Gastroesophageal sphincter (tissue), 4 donors: Measurements from ENCODE around the gene NEDD4L. TPM values are rescaled to one million over a fixed set of nuclear protein-coding genes. Genes with fewer than 3 reads are reported as not detected.
"Not testable (repeated sequence)": the region's sequence is repeated elsewhere in the genome, so short reads cannot be mapped to it uniquely, and the experiment has no call there.

Experiments
- ATAC-seq: fragments of 150-250 bp; one replicate; pipeline ENCODE4 v1.9.1; 2016; ENCODE audit warnings: mild to moderate bottlenecking, moderate library complexity
- H3K27ac ChIP-seq, 4 donors: fragments of 200-600 bp; sonication (generic) in 3 of 4; 1 replicate in 3 of 4; 2 replicates in 1 of 4; pipeline ENCODE4 v1.5.1; 2016 to 2019
- H3K27me3 ChIP-seq: fragments of 200-600 bp; sonication (generic); one replicate; pipeline ENCODE4 v1.5.1; 2019
- H3K36me3 ChIP-seq, 2 donors: fragments of 200-600 bp; sonication (generic); one replicate each; pipeline ENCODE4 v1.5.1; 2019; ENCODE audit warnings: control low read depth in 1 of 2
- H3K4me1 ChIP-seq, 3 donors: fragments of 200-600 bp; sonication (generic); 1 replicate in 2 of 3; 2 replicates in 1 of 3; pipeline ENCODE4 v1.5.1; 2016 to 2019; ENCODE audit warnings: control low read depth in 2 of 3
- H3K4me3 ChIP-seq, 2 donors: fragments of 200-600 bp; sonication (generic); one replicate each; pipeline ENCODE4 v1.5.1; 2019; ENCODE audit warnings: mild to moderate bottlenecking in 1 of 2, moderate library complexity in 1 of 2
- H3K9me3 ChIP-seq, 3 donors: fragments of 200-600 bp; sonication (generic); one replicate each; pipeline ENCODE4 v1.5.1; 2017 to 2019; ENCODE audit warnings: control low read depth in 2 of 3
- CTCF ChIP-seq, 4 experiments: fragments of 200-600 bp in 2 of 4; fragments of 450-650 bp in 2 of 4; sonication (generic) in 1 of 4; IDR thresholded peaks; one replicate each; pipeline ENCODE4 v1.5.1; 2017 to 2019; ENCODE audit warnings: antibody characterized with exemption in 4 of 4, mild to moderate bottlenecking in 2 of 4, moderate library complexity in 2 of 4
- EP300 ChIP-seq: sonication (generic); formaldehyde crosslinking; IDR thresholded peaks from one replicate; pipeline ENCODE4 v1.6.1; 2017; ENCODE audit warnings: antibody characterized with exemption, mild to moderate bottlenecking
- POLR2A ChIP-seq, 2 donors: fragments of 450-650 bp; IDR thresholded peaks; one replicate each; pipeline ENCODE4 v1.6.1; 2017; ENCODE audit warnings: antibody characterized with exemption in 2 of 2, mild to moderate bottlenecking in 2 of 2, moderate library complexity in 1 of 2
- POLR2AphosphoS5 ChIP-seq: sonication (generic); formaldehyde crosslinking; IDR thresholded peaks from one replicate; pipeline ENCODE4 v1.6.1; 2017; ENCODE audit warnings: antibody characterized with exemption
- WGBS, 2 donors: methylation state at CpG; one replicate each; pipeline ENCODE4 v1.1.5; 2018; ENCODE audit warnings: low coverage in 1 of 2; 5-methylcytosine and 5-hydroxymethylcytosine counted together
- total RNA-seq, 4 donors: library from RNA; depleted of rRNA; stranded (reverse); fragments of >200 nt; gene quantifications; one replicate each; pipeline ENCODE4 v1.1.0, GENCODE V29; 2016

Gene NEDD4L
- total RNA-seq, 4 donors from 2014 or later: 37.0 to 50.9 (median 43.0) TPM

- Histone ChIP-seq H3K4me1 (no peaks in the 10 kb centered on the region), H3K4me3 (no peak overlapping the region), H3K27me3 (no peaks in the 10 kb centered on the region), H3K9me3 (no peaks in the 10 kb centered on the region), H3K27ac (no peak overlapping the region), H3K36me3 (peaks cover 0 to 10% of the 10 kb centered on the region in 2 donors)
- no peak for ATAC-seq
- 90% methylated on average over 3 of the region's 10 CpGs; no CpG with 5 or more reads in 1 of the 2 donors for WGBS, 2 donors
- no peak for TF ChIP-seq EP300
- TF ChIP-seq CTCF (IDR thresholded peaks at IDR 0.05): no peak
- TF ChIP-seq POLR2AphosphoS5: no peak
- no peak for TF ChIP-seq POLR2A (IDR thresholded peaks at IDR 0.05)
These were observed 125.0 kb downstream of the NEDD4L start for GRCh38 chr18:58168993-58169392.

GRCh38 chr18:58169472-58169871 is 125.4 kb downstream of the NEDD4L start:
- Histone ChIP-seq H3K4me1 (no peaks in the 10 kb centered on the region), H3K36me3 (peaks cover 0 to 10% of the 10 kb centered on the region in 2 donors), H3K27me3 (no peaks in the 10 kb centered on the region), H3K27ac (no peak overlapping the region), H3K9me3 (no peaks in the 10 kb centered on the region), H3K4me3 (no peak overlapping the region)
- TF ChIP-seq CTCF (IDR thresholded peaks at IDR 0.05): no peak
- no peak for TF ChIP-seq EP300
- ATAC-seq: no peak
- WGBS, 2 donors: 79 to 85% methylated on average over 4 to 6 of the region's 6 CpGs

- H3K27me3 ChIP-seq, H3K9me3 ChIP-seq, H3K27ac ChIP-seq, H3K4me3 ChIP-seq, H3K36me3 ChIP-seq, H3K4me1 ChIP-seq, ATAC-seq: not testable (repeated sequence)
- WGBS, 2 donors: 67 to 70% methylated on average over 1 of the region's 5 CpGs
These were observed 126.0 kb downstream of the NEDD4L start for GRCh38 chr18:58170036-58170435.

- Histone ChIP-seq H3K9me3 (no peaks in the 10 kb centered on the region), H3K36me3 (peaks cover 0 to 3% of the 10 kb centered on the region in 2 donors), H3K4me3 (no peak overlapping the region), H3K27me3 (no peaks in the 10 kb centered on the region), H3K27ac (no peak overlapping the region), H3K4me1 (peaks cover 0 to 7% (median 4%) of the 10 kb centered on the region in 3 donors)
- TF ChIP-seq EP300 (no peak), POLR2A (IDR thresholded peaks at IDR 0.05) (no peak), POLR2AphosphoS5 (no peak), CTCF (IDR thresholded peaks at IDR 0.05) (no peak)
- no peak for ATAC-seq
- WGBS, 2 donors: 78% methylated on average over 1 of the region's 6 CpGs; no CpG with 5 or more reads in 1 of the 2 donors
These were observed 128.0 kb downstream of the NEDD4L start for GRCh38 chr18:58172031-58172430.

GRCh38 chr18:58174285-58174684 is 130.3 kb downstream of the NEDD4L start:
- H3K4me1 ChIP-seq: peaks cover 0 to 19% (median 12%) of the 10 kb centered on the region in 3 donors
- ATAC-seq: no peak
- no peak for TF ChIP-seq CTCF (IDR thresholded peaks at IDR 0.05)
- no peak for TF ChIP-seq EP300
- TF ChIP-seq POLR2AphosphoS5: no peak
- TF ChIP-seq POLR2A (IDR thresholded peaks at IDR 0.05): no peak
- H3K4me3 ChIP-seq: no peak overlapping the region
- peaks cover 0 to 3% of the 10 kb centered on the region in 2 donors for H3K36me3 ChIP-seq
- 91 to 100% methylated on average over 6 to 12 of the region's 12 CpGs for WGBS, 2 donors
- H3K27me3 ChIP-seq: no peaks in the 10 kb centered on the region
- no peaks in the 10 kb centered on the region for H3K9me3 ChIP-seq
- no peak overlapping the region for H3K27ac ChIP-seq
